Gastrocnemius medialis (tissue), 4 donors: Measurements from ENCODE around the gene IFNK. TPM values are rescaled to one million over a fixed set of nuclear protein-coding genes. Genes with fewer than 3 reads are reported as not detected.

Experiments
- ATAC-seq, 2 donors: fragments of 150-250 bp; one replicate each; pipeline ENCODE4 v1.9.1; 2016
- DNase-seq, 2 donors: peaks; one replicate each; pipeline ENCODE4 v3.0.0-alpha.2; 2019
- H3K27ac ChIP-seq, 4 donors: fragments of 200-600 bp; sonication (generic); 1 replicate in 1 of 4; 2 replicates in 3 of 4; pipeline ENCODE4 v1.5.1; 2016 to 2018; ENCODE audit warnings: mild to moderate bottlenecking in 2 of 4, moderate library complexity in 1 of 4
- H3K27me3 ChIP-seq, 3 donors: fragments of 200-600 bp; sonication (generic) in 2 of 3; 1 replicate in 1 of 3; 2 replicates in 2 of 3; pipeline versions ENCODE4 v1.5.1 to v1.6.0; 2016 to 2019; ENCODE audit warnings: mild to moderate bottlenecking in 1 of 3, moderate library complexity in 1 of 3
- H3K36me3 ChIP-seq, 2 donors: fragments of 200-600 bp; sonication (generic) in 1 of 2; one replicate each; pipeline ENCODE4 v1.5.1; 2017 to 2018
- H3K4me1 ChIP-seq, 2 donors: fragments of 200-600 bp; sonication (generic) in 1 of 2; one replicate each; pipeline ENCODE4 v1.5.1; 2016 to 2017; ENCODE audit warnings: mild to moderate bottlenecking in 2 of 2
- H3K4me3 ChIP-seq, 4 donors: fragments of 200-600 bp; sonication (generic) in 3 of 4; 1 replicate in 1 of 4; 2 replicates in 3 of 4; pipeline ENCODE4 v1.5.1; 2016 to 2019; ENCODE audit warnings: mild to moderate bottlenecking in 2 of 4
- H3K9me3 ChIP-seq, 3 donors: fragments of 200-600 bp; sonication (generic) in 2 of 3; 1 replicate in 1 of 3; 2 replicates in 2 of 3; pipeline ENCODE4 v1.5.1; 2016 to 2019
- POLR2A ChIP-seq, 2 donors: fragments of 450-650 bp; IDR thresholded peaks; one replicate each; pipeline ENCODE4 v1.6.1; 2017; ENCODE audit warnings: antibody characterized with exemption in 2 of 2, mild to moderate bottlenecking in 2 of 2, moderate library complexity in 2 of 2
- in situ Hi-C, 4 donors: fragments of 200-750 bp; cut with MboI; loops; one replicate each; pipeline versions ENCODE4 v1.15.0 to v1.8.0; 2017; ENCODE audit warnings: low sequenced_read_pairs in 4 of 4
- intact Hi-C: fragments of 100-400 bp; cut with DNase I; formaldehyde crosslinking; loops from one replicate; pipeline ENCODE4 v1.15.1; 2023; ENCODE audit warnings: low total_unique reads
- total RNA-seq, 4 donors: library from RNA; depleted of rRNA; stranded (reverse); fragments of >200 nt; gene quantifications; one replicate each; pipeline versions ENCODE4 v1.1.0 to v1.2.3, GENCODE V29; 2016
- TF ChIP-seq, protein P1 (sequence below), 5 experiments: fragments of 450-650 bp in 3 of 5; fragments of 200-600 bp in 2 of 5; sonication (generic) in 2 of 5; IDR thresholded peaks in 4 of 5; conservative IDR thresholded peaks in 1 of 5; 1 replicate in 4 of 5; 2 replicates in 1 of 5; pipeline ENCODE4 v1.5.1; 2016 to 2019; ENCODE audit warnings: antibody characterized with exemption in 5 of 5, mild to moderate bottlenecking in 3 of 5, moderate library complexity in 3 of 5

The IFNK gene
- total RNA-seq, 4 donors from 2014 or later: not detected

DNA sequence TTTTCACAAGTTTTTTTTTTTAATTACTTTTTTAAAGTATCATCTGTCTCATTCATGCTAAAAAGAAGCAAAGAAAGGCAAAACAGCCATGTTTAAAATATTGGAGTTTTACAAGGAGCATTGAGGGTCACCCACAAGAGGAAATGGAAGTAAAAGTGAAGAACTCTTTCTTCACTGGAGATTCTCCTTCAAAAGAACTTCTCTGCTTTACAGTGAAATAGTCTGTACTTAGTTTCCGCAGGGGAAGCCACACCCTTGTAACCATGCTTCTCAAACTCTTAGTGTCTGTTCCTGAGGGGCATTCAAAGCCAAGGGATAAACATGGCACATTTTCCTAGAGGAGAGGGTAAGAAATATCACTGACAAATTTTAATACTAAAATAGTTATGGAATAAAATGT is 40.6 kb downstream of the IFNK start:
- in situ Hi-C loops: loop anchor here in 2 of 4 donors (25.0 kb wide), 3 partner anchors 102 to 627 kb away; partner anchors contain the start of gene PLAA (in 1 of the 2)
- DNase-seq: no peak
- Histone ChIP-seq H3K9me3 (no peaks in the 10 kb centered on the region), H3K27ac (no peak overlapping the region), H3K4me3 (no peak overlapping the region), H3K36me3 (peaks cover 0 to 49% of the 10 kb centered on the region in 2 donors), H3K27me3 (no peaks in the 10 kb centered on the region), H3K4me1 (no peaks in the 10 kb centered on the region)
- intact Hi-C loops: no loop called here
- ATAC-seq: no peak
- TF ChIP-seq, protein P1, sequence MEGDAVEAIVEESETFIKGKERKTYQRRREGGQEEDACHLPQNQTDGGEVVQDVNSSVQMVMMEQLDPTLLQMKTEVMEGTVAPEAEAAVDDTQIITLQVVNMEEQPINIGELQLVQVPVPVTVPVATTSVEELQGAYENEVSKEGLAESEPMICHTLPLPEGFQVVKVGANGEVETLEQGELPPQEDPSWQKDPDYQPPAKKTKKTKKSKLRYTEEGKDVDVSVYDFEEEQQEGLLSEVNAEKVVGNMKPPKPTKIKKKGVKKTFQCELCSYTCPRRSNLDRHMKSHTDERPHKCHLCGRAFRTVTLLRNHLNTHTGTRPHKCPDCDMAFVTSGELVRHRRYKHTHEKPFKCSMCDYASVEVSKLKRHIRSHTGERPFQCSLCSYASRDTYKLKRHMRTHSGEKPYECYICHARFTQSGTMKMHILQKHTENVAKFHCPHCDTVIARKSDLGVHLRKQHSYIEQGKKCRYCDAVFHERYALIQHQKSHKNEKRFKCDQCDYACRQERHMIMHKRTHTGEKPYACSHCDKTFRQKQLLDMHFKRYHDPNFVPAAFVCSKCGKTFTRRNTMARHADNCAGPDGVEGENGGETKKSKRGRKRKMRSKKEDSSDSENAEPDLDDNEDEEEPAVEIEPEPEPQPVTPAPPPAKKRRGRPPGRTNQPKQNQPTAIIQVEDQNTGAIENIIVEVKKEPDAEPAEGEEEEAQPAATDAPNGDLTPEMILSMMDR (IDR thresholded peaks at IDR 0.05 in 4 of 5, conservative IDR thresholded peaks at IDR 0.05 in 1 of 5): no peak
- no peak for TF ChIP-seq POLR2A (IDR thresholded peaks at IDR 0.05)

DNA sequence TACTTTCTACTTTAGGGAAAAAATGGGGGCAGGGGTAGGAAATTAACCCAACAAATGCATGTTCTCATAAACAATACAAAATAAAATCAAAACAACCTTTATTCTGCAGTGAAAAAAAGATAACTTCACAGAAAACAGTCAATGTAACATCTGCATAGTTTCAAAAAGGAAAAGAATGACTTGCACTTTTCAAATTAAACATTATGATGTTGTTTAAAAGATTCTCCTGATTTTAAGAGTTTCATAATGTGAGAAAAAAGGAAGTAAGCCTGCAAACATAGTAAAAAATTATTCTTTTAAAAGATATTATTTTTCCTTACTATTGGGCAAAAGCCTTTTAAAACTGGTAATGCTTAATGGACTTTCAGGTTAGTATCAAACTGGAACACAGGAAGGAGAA is 41.6 kb downstream of the IFNK start:
- H3K27ac ChIP-seq: no peak overlapping the region
- peaks cover 0 to 39% of the 10 kb centered on the region in 2 donors for H3K36me3 ChIP-seq
- in situ Hi-C loops (loop anchor here in 2 of 4 donors (25.0 kb wide), 3 partner anchors 103 to 628 kb away; partner anchors contain the start of gene PLAA (in 1 of the 2)), intact Hi-C loops (no loop called here)
- TF ChIP-seq, protein P1 (IDR thresholded peaks at IDR 0.05 in 4 of 5, conservative IDR thresholded peaks at IDR 0.05 in 1 of 5): no peak
- no peak for TF ChIP-seq POLR2A (IDR thresholded peaks at IDR 0.05)
- no peaks in the 10 kb centered on the region for H3K4me1 ChIP-seq
- ATAC-seq: no peak
- no peaks in the 10 kb centered on the region for H3K9me3 ChIP-seq
- H3K4me3 ChIP-seq: no peak overlapping the region
- no peaks in the 10 kb centered on the region for H3K27me3 ChIP-seq
- no peak for DNase-seq

DNA sequence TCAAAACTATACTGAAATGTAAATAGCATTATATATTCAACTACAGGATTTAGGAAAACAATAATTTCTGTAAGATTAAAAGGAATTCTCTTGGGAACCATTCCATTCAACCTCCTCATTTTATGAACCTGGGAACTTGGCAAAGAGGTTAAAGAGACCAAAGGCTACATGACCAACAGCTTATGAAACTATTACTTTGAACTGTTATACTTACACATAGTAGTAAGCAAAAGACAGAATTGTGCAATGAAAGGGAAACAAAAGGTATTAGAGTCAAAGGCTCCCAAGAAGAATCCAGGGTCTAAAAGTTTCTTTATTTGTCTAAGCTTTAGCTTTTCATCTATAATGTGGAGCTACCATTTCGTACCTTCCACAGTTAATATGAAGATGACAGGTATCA is 42.0 kb downstream of the IFNK start:
- no peak overlapping the region for H3K27ac ChIP-seq

DNA sequence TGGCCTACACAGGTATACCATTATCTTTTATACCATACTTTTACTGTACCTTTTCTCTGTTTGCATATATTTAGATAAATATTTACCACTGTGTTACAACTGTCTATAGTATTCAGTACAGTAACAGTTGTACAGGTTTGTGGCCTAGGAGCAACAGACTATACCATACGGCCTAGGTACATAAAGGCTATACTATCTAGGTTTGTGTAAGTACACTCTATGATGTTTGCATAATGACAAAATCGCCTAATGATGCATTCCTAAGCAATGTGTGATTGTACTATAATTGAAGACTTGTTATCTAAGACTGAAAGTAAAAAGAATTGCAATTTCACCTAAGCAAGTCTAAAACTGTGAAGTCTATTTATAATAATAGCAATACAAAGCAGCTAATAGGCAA is 45.3 kb downstream of the IFNK start:
- DNase-seq (no peak), ATAC-seq (no peak)
- H3K4me1 ChIP-seq: peaks cover 16 to 19% of the 10 kb centered on the region in 2 donors
- no peak overlapping the region for H3K4me3 ChIP-seq
- TF ChIP-seq, protein P1 (IDR thresholded peaks at IDR 0.05 in 4 of 5, conservative IDR thresholded peaks at IDR 0.05 in 1 of 5): no peak
- no peak for TF ChIP-seq POLR2A (IDR thresholded peaks at IDR 0.05)
- H3K36me3 ChIP-seq: peaks cover 0 to 22% of the 10 kb centered on the region in 2 donors
- in situ Hi-C loops: loop anchor here in 2 of 4 donors (25.0 kb wide), 3 partner anchors 107 to 632 kb away; partner anchors contain the start of gene PLAA (in 1 of the 2)
- intact Hi-C loops: no loop called here
- no peaks in the 10 kb centered on the region for H3K9me3 ChIP-seq
- H3K27ac ChIP-seq: no peak overlapping the region
- H3K27me3 ChIP-seq: no peaks in the 10 kb centered on the region

More for the DNA sequence above, 42.0 kb downstream of the IFNK start:
- Histone ChIP-seq H3K4me3 (no peak overlapping the region), H3K36me3 (peaks cover 0 to 35% of the 10 kb centered on the region in 2 donors), H3K4me1 (peaks cover 0 to 2% of the 10 kb centered on the region in 2 donors), H3K9me3 (no peaks in the 10 kb centered on the region), H3K27me3 (no peaks in the 10 kb centered on the region)
- ATAC-seq (no peak), DNase-seq (no peak)
- no peak for TF ChIP-seq POLR2A (IDR thresholded peaks at IDR 0.05)
- TF ChIP-seq, protein P1 (IDR thresholded peaks at IDR 0.05 in 4 of 5, conservative IDR thresholded peaks at IDR 0.05 in 1 of 5): no peak
- intact Hi-C loops (no loop called here), in situ Hi-C loops (loop anchor here in 2 of 4 donors (25.0 kb wide), 3 partner anchors 104 to 629 kb away; partner anchors contain the start of gene PLAA (in 1 of the 2))
